NCI-H526 treated with DMSO at 0.1 percent for 48 hours (cell line): ENCODE data around the gene SPSB1.
"Not testable (repeated sequence)": the region's sequence is repeated elsewhere in the genome, so short reads cannot be mapped to it uniquely, and the experiment has no call there.

Experiments
- DNase-seq: peaks from one replicate; lab custom pipeline; 2025; lab: John Stamatoyannopoulos, UW

The SPSB1 gene

DNA sequence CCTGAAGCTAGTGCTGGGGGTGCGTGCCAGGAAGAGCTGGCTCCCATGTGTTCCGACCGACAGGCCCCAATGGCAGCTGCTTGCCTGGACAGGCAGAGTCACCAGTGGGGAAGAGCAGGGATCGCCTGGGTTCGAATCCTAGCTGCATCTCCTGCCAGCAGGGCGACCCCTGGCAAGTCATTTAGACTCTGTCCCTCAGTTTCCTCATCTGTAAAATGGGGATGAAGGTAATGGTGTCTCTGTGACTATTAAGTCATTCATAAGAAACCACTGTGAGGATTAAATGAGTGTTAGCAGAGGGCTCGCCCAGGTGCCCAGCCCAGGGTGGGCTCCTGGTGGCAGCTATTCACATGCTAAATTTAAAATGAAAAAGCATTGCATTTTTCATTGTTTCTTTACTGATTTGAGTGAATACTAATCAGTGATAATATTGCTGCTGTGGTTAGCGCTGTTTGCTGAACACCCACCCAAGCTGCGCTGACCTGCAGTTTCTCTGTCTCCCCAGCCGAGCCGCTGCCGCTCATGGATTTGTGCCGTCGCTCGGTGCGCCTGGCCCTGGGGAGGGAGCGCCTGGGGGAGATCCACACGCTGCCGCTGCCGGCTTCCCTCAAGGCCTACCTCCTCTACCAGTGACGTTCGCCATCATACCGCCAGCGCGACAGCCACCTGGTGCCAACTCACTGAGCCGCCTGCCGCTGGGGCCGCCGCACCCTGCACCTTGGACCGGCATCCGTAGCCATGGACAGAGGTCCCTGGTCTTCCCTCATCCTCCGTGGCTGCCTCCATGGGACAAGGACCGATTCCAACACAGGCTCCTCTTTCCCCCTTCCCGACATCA lies 74.5 kb downstream of the SPSB1 start:
- DNase-seq = no peak

DNA sequence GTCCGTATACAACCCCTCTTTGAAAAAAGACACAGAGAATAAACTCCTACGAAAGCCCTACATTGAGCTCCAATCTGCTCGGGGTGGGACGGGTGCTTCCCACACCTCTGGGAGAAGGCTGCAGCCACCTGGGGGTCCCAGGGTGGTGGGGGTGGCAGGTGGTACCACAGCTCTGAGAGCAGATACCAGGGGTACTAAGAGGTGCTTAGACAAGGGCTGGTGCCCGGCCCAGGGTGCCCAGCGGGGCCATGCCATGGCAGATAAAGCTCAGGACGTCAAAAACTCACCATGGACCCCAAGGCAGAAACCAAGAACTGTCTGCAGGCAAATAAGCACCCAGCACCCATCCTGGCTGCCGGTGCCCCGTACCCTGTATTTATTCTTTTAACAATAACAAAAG lies 75.1 kb downstream of the SPSB1 start:
- DNase-seq = no peak

DNA sequence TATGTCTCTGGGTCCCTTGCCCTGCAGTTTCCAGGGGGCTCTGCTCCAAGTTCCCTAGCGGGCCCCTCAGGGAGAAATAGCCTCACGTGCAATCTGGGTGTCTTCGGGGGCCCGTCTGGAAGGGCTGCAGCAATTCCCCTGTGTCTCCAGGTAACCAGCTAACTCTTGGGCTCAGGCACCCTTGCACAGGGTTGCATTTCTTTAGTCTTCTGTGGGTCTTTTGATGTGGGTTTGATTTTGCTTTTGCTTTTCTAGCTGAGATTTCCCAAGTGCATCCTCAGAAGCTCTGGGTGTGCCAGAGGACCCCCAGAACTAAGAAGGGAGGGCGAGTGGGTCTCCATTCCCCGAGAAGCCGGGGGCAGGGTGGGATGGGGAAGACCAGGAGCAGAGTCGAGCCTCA lies 75.7 kb downstream of the SPSB1 start:
- no peak for DNase-seq

DNA sequence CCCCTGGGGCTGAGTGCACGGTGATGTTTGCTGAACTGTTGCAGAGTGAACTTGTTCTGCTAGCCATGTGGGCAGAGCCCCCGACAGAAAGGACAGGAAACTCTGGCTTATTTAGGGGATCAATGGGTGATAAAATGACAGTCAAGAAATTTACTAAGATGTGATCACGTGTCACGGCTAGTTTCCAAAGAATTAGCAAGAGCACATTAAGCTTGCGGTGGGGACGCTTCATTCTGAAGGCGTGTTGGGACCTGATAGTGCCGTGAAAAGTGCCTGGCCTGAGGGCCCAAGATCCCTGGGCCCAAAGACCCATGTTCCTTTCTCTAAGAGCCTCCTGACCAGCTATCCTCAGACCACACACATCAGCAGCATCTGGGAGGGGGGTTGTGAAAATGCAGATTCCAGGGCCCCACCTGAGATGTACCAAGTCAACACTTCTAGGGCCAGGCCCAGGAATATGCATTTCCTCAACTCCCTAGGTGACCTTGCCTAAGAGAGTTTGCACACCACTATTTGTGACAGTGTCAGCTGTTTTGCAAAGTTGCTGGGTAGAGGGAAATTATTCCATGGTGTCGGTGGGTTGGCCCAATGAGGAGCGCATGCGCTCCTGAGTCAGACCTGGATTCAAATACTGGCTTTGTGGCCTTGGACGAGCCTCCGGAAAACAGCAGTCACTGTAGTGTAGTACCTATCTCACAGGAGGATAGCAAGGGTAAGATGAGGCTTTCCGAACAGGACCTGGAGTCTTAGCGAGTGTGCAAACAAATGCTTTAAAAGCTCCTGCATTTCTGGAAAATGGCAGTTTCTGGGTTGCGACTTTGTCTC lies 77.5 kb downstream of the SPSB1 start:
- no peak for DNase-seq

DNA sequence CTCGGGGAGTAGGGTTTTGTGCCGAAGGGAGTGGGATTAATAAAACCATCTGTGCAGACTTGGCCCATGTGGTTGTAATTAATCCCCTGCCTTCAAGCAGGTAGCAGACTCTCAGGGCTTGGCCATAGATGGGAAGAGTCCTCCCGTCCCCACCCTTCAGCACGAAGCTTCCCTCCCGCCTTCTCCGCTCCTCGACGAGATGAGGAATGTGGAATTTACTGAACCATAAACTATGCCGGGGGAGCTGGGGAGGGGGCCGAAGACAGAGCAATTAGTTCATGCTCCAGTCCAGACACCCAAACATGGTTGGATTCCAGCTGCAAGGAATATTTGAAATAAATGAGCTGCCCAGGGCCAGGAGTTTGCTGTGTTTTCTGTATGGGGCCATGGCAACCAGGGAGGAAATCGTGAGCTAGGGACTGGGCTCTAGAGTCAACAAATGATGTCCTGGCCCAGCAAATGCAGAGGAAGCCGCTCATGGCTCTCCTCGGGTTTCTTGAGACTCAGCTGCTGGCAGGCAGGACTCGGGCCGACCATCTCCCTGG lies 78.8 kb downstream of the SPSB1 start:
- DNase-seq = no peak

DNA sequence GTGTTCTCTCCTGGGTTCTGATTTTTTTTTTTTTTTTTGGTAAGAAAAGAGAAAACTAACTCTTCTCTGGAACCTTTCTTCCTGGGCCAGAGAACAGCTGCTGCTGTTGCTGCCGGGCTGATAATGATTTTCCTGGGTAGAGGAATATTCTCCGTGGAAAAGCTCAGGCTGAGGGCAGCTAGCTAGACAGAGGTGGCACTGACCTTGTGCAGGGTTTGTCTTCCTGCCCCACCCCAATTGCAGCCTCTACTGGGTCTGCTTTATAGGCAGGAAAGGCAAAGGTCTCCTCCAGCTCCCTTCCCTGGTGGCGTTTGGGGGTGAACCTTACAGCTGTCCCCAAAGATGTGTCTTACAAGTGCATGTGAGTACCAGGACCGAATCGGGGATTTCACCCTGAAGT lies 79.3 kb downstream of the SPSB1 start:
- DNase-seq = no peak

DNA sequence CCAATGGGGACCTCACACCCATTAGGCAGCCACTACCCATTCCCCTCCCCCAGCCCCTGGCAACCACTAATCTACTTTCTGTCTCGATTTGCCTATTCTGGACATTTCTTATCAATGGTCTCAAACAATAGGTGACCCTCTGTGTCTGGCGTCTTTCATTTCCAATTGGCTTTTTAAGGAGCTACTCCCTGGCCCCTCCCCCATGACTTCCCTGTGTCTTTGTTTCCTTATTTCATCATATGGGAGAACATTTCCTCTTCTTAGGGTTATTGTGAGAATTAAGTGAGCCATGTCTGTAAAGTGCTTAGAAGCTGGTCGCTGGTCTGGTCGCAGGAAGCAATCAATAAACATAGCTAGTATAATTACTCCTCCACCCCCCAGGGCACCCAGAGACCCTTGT lies 80.9 kb downstream of the SPSB1 start:
- DNase-seq = no peak

DNA sequence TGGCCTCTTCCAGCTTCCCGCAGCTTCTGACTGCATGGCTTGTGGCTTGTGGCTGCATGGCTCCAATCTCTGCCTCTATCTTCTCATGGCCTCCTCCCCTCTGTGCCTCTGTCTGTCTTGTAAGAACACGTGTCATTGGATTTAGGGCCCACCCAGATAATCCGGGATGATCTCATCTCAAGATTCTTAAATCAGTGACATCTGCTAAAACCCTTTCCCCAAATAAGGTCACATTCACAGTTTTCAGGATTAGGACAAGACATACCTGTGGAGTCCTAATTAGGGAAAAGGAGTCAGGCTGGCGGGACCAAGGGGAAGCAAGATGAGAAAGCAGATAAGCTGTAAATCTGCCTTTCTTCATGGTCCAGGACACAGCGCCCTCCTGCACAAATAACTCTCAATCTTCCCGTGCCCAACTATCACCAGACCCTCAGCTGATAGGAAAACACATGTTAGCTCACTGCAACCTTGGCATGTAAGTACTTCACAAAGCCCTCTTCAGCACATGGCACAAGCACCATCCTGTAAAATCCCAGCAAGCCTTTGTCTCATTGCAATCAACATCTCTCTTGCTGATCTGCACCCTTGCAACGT lies 82.2 kb downstream of the SPSB1 start:
- DNase-seq = no peak

DNA sequence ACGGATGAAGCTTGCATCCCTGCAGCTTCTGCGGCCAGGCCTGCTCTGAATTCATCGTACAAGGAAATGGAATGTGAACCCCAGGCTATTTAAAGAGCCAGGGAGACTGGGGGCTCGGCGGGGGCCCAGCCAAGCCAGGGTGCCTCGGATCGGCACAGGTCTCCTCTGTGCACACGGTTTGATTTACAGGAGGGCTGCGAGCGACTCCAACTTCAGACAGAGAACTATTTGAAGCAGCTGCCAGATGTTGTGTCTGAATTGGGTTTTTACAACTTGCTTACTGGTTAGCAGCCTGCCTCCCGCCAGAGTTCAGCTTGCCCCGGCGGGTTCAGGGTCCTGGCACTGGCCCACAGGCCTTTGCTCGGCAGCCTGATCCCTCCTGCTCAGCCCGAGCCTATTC lies 83.2 kb downstream of the SPSB1 start:
- DNase-seq = no peak

DNA sequence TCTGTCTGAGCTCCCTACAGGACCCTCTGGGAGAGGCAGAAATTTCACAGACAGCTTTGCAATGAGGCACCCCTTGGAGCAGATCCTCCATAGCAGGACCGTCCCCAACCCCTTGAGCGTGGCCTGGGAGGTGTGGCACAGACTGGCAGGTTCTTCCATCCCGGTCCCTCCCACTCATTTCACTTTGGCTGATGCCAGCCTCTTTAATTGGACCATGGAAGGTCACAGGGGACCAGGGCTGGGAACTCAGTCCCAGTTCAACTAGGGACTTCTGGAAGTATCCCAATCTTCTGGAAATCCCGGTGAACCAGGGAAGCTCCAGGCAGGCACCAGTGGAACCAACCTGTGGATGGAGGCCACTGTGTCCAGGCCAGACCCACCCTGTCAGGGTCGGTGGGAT lies 83.7 kb downstream of the SPSB1 start:
- DNase-seq = no peak

DNA sequence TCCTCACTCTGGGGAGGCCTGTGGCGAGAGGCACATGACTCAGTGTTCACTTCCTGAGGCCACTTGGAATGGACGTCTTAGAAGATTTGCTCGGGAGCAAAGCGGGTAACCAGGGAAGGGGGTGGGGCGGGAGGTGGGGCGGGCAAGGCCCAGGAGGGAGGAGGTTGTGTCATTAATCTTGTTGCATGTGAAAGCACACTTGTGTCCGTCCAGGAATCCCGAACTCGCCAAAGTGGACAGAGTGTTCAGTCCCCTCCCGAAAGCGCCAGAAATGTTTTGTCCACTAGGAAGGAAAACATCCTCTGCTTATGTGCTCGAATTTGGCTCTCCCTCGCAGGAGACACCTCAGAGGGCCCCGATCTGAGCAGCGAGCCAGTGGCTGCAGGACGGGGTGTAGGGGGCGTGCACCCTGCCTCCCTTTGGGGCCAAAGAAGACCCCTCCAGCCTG lies 84.2 kb downstream of the SPSB1 start:
- no peak for DNase-seq

DNA sequence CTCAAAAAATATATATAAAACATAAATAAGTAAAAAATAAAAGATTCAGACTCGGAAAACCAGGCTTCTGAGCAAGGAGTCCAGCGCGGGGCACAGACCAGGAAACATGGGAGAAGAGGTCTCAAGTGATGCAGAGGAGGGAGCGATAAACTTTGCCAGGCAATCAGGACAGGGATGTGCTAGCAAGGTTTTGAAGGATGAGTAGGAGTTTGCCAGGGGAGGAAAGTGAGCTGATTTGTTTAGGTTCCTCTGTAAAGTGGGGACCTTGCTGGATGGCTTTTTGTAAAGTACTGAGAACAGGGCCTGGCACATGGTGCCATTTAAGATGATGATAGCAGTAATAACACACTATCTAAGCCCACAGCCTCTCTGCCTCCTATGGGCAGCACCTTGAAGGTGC lies 86.1 kb downstream of the SPSB1 start:
- DNase-seq = no peak

DNA sequence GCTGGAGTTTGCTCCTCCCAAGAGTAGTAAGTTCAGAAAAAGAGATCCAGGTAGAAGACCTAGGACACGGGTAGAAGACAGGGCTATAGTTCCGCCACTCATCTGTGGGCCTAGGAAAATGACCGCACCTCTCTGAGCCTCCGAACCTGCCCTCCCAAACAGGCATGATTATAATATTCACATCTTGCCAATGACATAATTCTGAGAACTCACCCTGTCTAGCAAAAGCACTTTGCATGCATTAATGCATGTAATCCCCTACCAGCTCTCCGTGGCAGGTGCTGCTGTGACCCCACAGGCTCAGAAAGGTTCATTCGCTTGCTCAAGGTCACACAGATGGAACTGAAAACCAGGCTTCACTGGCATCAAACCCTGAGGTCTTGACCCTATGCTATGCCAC lies 88.0 kb downstream of the SPSB1 start:
- DNase-seq = no peak

DNA sequence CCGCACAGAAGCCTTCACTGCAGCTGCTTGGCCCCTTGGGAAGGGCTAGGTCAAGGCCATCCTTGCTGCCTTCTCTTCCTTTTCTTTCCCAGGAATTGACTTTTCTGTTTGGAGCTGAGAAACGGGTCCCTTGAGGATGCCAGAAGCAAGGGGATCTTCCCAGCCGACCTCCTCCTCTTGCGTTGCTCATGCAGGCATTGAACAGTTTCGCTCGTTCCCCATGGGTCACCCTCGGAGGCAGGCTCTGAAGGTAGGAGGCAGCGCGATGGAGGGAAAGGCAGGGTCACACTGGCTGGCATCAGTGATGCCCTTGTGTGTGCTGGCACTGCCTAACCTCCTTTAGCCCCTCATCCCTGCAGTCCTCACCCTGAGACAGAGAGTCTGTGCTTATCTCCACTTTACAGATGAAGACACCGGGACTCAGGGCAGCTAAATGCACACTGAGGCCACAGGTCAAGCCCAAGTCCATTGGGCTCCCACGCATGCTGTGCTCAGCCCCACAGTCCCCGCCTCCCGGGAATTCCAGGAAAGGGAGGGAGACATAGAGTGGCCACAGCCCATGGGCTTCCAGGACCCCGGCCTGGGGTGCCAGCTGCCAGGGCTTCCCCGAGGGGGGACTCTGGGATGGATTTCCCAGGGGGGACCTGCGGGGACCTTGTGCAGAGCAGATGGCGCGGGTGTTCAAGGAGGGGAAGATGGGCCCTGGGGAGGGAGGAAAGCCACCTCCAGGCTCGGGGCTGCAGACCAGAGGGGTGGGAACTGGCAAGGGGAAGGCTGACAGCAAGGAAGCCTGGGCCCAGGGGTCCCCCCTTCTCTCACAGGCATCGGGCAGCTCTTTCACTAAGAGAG lies 90.2 kb downstream of the SPSB1 start:
- no peak for DNase-seq

DNA sequence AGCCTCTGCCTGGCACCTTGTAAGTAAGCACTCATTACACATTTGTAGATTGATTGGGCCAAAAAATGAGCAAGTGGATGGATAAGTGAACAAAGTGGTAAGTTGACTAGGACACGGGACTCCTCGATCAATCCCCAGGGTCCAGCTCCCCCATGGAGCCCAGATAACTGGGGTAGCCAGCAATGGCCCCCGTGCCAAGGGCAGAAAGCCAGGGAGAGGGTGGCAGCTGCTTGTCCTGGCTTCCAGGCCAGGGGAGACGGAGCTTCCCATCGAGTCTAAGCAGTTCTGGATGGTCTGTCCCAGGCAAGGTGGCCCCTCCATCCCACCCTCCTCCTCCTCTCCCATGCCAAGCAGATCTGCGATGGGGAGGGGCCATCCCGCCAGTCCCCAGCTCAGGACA lies 91.4 kb downstream of the SPSB1 start:
- no peak for DNase-seq

DNA sequence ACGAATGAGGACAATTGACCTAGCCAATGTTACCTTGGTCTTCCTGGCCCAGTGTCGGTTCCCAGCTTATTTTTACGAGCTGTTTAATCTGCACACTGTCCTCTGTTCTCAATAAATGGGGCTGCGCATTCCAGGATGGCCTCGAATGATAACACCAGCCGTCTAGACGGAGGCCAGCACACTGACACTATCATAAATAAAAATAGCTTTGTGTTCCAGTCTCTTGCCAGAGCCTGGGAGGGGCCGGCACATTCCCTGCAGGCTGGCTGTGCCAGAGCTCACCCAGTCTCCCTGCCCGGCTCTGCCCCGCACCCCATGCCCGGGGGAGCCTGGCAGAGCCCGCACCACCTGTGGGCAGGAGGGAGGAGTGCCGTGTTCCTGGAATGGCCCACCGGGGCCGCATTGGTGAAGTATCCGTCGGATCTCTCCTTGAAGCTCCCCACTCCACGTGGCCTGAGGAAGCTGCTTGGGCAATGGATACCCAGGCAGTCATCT lies 92.1 kb downstream of the SPSB1 start:
- no peak for DNase-seq

DNA sequence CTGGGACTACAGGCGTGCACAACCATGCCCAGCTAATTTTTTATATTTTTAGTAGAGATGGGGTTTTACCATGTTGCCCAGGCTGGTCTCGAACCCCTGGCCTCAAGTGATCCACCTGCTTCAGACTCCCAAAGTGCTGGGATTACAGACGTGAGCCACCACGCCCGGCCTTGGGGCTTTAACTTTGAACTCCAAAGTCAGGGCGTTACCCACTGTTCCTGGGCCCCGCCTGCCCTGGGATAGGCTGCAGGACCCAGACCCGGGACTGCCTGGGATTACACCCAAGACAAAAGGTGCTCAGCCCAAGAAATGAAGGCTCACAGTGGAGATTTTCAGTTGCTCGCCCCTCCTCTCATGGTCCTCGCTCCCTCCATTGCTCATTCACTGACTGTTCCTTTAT lies 92.7 kb downstream of the SPSB1 start:
- DNase-seq = not testable (repeated sequence)

DNA sequence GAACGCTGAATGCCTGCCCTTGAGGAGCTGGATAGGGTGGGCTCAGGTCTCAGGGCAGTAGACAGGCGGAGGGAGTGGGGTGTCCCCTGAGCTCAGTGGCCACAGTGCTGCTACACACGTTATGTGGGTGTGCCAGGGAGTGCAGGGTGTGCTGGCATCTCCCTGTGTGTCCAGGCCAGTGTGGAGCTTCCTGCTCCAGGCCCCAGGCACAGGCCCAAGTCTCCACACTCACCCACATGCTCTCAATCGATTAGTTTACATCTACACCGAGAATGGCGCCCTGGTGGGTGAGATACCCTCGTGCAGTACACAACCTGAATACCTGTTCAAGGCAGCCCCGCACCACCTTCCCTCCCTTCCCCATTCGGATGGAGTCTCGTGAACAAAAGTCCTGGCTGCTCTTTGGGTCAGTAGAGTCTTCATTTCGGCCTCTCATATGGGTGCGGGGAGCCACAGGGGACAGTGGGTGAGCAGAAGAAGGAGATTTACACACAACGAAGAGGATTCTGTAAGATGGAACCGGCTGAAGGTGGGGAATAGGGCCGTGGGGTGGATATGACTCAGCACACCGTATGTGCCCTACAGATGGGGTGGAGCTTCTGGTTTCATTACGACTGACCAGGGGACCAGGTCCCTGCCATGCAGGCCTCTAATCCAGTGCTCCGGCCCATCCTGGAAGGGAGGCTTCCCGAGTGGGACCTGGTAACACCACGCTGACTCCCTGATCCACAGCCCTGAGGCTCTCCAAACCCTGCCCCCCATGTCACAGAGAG lies 93.3 kb downstream of the SPSB1 start:
- no peak for DNase-seq

DNA sequence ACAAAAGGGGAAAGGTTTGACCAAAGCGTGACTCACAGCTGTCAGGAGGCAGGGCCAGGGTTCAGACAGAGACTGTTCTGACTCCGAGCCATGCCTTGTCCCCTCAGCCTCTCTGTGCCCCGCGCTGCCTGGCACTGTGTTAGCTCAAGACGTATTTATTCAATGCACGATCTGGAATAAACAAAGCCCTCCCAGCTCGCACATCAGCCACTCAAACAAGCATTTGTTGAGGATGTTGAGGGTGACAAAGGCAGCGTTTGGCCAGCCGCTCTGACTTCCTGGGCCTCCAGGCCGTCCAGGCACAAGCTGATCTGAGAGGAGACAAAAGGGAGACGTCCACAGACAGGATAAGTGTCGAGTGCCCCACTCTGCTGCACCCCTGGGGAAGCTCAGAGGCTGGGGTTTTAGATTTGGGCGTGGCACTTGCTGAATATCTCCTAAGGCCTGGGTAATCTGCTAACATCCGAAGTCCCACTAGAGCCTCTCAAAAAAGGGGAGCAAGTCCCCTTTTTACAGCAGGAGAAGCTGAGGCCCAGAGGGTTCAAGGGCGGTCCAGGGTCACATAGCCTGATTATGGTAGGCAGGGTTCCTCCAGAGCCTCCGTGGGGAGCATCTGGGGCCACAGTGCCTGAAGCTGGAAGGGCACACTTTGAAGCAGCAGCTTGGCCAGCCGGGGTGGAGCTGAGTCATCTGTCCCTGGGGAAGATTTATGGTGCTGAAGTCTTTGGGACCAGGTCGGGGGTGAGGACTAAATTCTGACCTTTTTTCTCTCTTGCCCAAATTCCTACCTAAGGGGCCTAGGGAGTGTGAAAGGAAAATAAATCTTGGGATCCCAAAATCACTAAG lies 95.9 kb downstream of the SPSB1 start:
- DNase-seq = no peak

DNA sequence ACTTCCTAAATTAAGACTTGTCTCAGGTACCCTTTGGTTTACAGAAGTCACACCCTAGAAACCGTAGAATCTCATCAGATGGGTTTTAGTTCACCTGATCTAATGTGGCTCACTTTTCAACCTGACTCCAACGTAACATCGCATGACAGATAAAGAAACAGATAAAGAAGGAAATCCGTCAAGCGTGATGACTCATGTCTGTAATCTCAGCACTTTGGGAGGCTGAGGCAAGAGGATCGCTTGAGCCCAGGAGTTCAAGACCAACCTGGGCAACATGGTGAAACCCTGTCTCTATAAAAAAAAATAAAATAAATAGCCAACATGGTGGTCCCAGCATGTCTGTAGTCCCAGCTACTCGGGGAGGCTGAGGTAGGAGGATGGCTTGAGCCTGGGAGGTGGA lies 97.3 kb downstream of the SPSB1 start:
- DNase-seq = no peak
